Measurements from ENCODE around the gene RHOG. TPM values are rescaled to one million over a fixed set of nuclear protein-coding genes. Genes with fewer than 3 reads are reported as not detected.
A peak's percentile ranks its signal among the peaks of the same experiment; 100 is the strongest.

RHOG gene
- total and polyA plus RNA-seq, 9 of the 15 experiments (the other 6 are each of a cell fraction or from before 2014, with no cell fraction given): 22.6 to 162 (median 80.3) TPM

GRCh38 chr11:3807909-3808860 lies 32.6 kb downstream of the RHOG start, which contains the start of gene PGAP2 (continued):
- TF ChIP-seq TEAD4 (IDR thresholded peaks at IDR 0.05; ENCODE audit: low read length): no peak
- no peak for TF ChIP-seq TEAD4 (CRISPR knock-in tag; IDR thresholded peaks at IDR 0.05; ENCODE audit: borderline replicate concordance)
- no peak for TF ChIP-seq ZNF75A (CRISPR knock-in tag; IDR thresholded peaks at IDR 0.05)
- TF ChIP-seq MAFF (IDR thresholded peaks at IDR 0.05; ENCODE audit: low read length): no peak
- TF ChIP-seq, protein P1, sequence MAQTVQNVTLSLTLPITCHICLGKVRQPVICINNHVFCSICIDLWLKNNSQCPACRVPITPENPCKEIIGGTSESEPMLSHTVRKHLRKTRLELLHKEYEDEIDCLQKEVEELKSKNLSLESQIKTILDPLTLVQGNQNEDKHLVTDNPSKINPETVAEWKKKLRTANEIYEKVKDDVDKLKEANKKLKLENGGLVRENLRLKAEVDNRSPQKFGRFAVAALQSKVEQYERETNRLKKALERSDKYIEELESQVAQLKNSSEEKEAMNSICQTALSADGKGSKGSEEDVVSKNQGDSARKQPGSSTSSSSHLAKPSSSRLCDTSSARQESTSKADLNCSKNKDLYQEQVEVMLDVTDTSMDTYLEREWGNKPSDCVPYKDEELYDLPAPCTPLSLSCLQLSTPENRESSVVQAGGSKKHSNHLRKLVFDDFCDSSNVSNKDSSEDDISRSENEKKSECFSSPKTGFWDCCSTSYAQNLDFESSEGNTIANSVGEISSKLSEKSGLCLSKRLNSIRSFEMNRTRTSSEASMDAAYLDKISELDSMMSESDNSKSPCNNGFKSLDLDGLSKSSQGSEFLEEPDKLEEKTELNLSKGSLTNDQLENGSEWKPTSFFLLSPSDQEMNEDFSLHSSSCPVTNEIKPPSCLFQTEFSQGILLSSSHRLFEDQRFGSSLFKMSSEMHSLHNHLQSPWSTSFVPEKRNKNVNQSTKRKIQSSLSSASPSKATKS (CRISPR knock-in tag; IDR thresholded peaks at IDR 0.05): no peak
- 0 out of 2 replicates have a peak, but pooled peaks have one; percentile 18 for TF ChIP-seq DPF2 (IDR thresholded peaks at IDR 0.05)
- TF ChIP-seq CBX2 (IDR thresholded peaks at IDR 0.05; ENCODE audit: insufficient read depth, low read length, poor library complexity, severe bottlenecking): no peak
- TF ChIP-seq RBM14 (IDR thresholded peaks at IDR 0.05; ENCODE audit: borderline replicate concordance, insufficient read depth, low read depth, low read length): no peak
- 0 out of 2 replicates have a peak, but pooled peaks have one; percentile 30 for TF ChIP-seq TOE1 (IDR thresholded peaks at IDR 0.05; ENCODE audit: borderline replicate concordance)
- no peak for TF ChIP-seq TOE1 (CRISPR knock-in tag; IDR thresholded peaks at IDR 0.05; ENCODE audit: borderline replicate concordance, low read depth)
- peak; percentile 26 for TF ChIP-seq RBBP5 (IDR thresholded peaks at IDR 0.05; ENCODE audit: borderline replicate concordance, insufficient read depth, low read length, poor library complexity, severe bottlenecking)
- no peak for TF ChIP-seq ZBTB33 (CRISPR knock-in tag; IDR thresholded peaks at IDR 0.05)
- peak; percentile 17; the same call in 1 of the 2 replicates for TF ChIP-seq NKRF (IDR thresholded peaks at IDR 0.05; ENCODE audit: borderline replicate concordance)
- no peak for TF ChIP-seq GTF2A2 (tag; IDR thresholded peaks at IDR 0.05)
- TF ChIP-seq ZBTB8A (IDR thresholded peaks at IDR 0.05; ENCODE audit: partially characterized antibody): no peak
- TF ChIP-seq CREBBP (IDR thresholded peaks at IDR 0.05; ENCODE audit: low read depth, low read length): no peak
- TF ChIP-seq HEY1 (CRISPR knock-in tag; IDR thresholded peaks at IDR 0.05; ENCODE audit: borderline replicate concordance): no peak
- no peak for TF ChIP-seq CEBPB (tag; IDR thresholded peaks at IDR 0.05)
- peak; percentile 75; the same call in 1 of the 2 replicates for TF ChIP-seq SMARCA5 (IDR thresholded peaks at IDR 0.05)
- no peak for TF ChIP-seq FOXP1 (CRISPR knock-in tag; IDR thresholded peaks at IDR 0.05)
- TF ChIP-seq CCNT2 (IDR thresholded peaks at IDR 0.05; ENCODE audit: borderline replicate concordance, extremely low read depth, insufficient read length, low read depth, low read length): peak; percentile 52

All from K562 (cell line).